Spleen (tissue), 7 donors: ENCODE data around the gene CLCNKA.

Source experiments
- CTCF ChIP-seq, 11 experiments: fragments of 200-600 bp in 7 of 11; fragments of 450-650 bp in 4 of 11; sonication (generic) in 4 of 11; IDR thresholded peaks in 8 of 11; conservative IDR thresholded peaks in 3 of 11; 1 replicate in 7 of 11; 2 replicates in 4 of 11; pipeline versions ENCODE4 v1.4.0 to v1.8.0; 2016 to 2021; ENCODE audit warnings: antibody characterized with exemption in 11 of 11, inconsistent platforms in 4 of 11, mild to moderate bottlenecking in 1 of 11
- POLR2A ChIP-seq, 3 donors: fragments of 450-650 bp; IDR thresholded peaks; one replicate each; pipeline ENCODE4 v1.5.1; 2017; ENCODE audit warnings: antibody characterized with exemption in 3 of 3, mild to moderate bottlenecking in 1 of 3
- POLR2AphosphoS5 ChIP-seq, 3 donors: sonication (generic); formaldehyde crosslinking; IDR thresholded peaks; one replicate each; pipeline ENCODE4 v1.5.1; 2017; ENCODE audit warnings: antibody characterized with exemption in 3 of 3
- donor health status: DM: no; HTN: no; CAD: no; lungs with moderate emphysema.
- donor health status: DM: no; HTN: no; CAD: no.
- donor health status: DM: no; HTN: no; CAD: no.

GRCh38 chr1:15992582-15993500, 29.0 kb upstream of the CLCNKA start:
- TF ChIP-seq POLR2A (IDR thresholded peaks at IDR 0.05): no peak
- TF ChIP-seq POLR2AphosphoS5 (IDR thresholded peaks at IDR 0.05): no peak
- TF ChIP-seq CTCF (IDR thresholded peaks at IDR 0.05 in 8 of 11, conservative IDR thresholded peaks at IDR 0.05 in 3 of 11): no peak
